ENCODE results near the gene NCBP1. TPM values are rescaled to one million over a fixed set of nuclear protein-coding genes. Genes with fewer than 3 reads are reported as not detected.
A peak's percentile ranks its signal among the peaks of the same experiment; 100 is the strongest.

Gene NCBP1
- total and polyA plus RNA-seq, 12 donors: 6.6 to 20.4 (median 15.2) TPM

DNA sequence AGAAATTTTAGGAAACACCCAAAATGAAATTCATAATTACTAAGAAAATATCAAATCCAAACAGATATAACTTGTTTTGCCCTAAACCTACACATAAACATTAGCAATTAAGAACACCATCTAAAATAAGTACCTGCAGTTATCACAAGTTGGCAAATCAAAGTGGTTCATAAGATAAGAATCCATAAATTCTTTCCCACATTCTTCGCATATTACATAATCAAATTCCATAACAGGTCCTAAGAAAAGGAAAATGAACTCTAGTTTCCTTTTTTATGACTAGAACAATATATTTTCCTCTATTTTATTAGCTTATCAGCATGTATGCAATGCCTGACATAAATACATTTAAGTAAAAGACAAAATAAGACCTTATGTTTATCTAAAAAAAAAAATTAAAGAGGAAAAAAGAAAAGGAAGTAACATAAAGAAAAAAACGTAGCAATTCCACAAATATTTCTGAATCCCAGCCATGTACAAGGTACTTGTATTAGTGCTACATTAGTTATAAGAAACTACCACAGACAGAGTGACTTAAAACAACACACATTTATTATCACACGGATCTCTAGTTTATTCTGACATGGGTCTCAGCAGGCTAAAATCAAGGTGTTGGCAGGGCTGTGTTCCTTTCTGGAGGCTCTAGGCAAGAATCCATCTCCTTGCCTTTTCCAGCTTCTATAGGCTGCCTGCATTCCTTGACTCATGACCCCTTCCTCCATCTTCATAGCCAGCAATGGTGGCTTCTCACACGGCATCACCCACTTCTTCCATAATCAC is 56.0 kb downstream of the NCBP1 start:
- DNase-seq: no peak
- Histone ChIP-seq H3K4me3 (no peak overlapping the region), H3K36me3 (peaks cover 0 to 92% (median 48%) of the 10 kb centered on the region in 9 donors), H3K27me3 (no peaks in the 10 kb centered on the region), H3K27ac (no peak overlapping the region), H3K4me1 (peaks cover 0 to 30% (median 17%) of the 10 kb centered on the region in 9 donors), H3K9me3 (no peaks in the 10 kb centered on the region)
- TF ChIP-seq, protein P1, sequence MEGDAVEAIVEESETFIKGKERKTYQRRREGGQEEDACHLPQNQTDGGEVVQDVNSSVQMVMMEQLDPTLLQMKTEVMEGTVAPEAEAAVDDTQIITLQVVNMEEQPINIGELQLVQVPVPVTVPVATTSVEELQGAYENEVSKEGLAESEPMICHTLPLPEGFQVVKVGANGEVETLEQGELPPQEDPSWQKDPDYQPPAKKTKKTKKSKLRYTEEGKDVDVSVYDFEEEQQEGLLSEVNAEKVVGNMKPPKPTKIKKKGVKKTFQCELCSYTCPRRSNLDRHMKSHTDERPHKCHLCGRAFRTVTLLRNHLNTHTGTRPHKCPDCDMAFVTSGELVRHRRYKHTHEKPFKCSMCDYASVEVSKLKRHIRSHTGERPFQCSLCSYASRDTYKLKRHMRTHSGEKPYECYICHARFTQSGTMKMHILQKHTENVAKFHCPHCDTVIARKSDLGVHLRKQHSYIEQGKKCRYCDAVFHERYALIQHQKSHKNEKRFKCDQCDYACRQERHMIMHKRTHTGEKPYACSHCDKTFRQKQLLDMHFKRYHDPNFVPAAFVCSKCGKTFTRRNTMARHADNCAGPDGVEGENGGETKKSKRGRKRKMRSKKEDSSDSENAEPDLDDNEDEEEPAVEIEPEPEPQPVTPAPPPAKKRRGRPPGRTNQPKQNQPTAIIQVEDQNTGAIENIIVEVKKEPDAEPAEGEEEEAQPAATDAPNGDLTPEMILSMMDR (IDR thresholded peaks at IDR 0.05): no peak
- no peak for ATAC-seq
- intact Hi-C loops (cut with DNase I): loop anchor here in 2 of 10 donors (5.0 kb wide), 2 partner anchors 47 to 52 kb away; no protein-coding TSS in a partner anchor
- WGBS, 2 donors: 58 to 63% methylated on average over 4 of the region's 4 CpGs

DNA sequence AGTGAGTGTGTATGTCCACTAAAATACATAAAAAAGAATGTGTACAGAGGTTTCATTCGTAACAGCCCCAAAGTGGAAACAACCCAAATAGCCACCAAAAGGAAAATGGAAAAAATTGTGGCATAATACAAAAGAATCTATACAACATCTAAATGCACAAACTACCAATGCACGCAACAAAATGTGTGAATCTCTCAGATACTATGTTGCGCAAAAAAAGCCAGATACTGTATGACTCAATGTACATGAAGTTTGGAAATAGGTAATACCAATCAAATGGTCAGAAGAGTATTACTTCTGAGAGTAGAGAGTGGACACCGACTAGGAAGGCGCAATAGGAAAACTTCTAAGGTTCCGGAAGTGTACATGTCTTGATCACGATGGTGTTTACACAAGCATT is 61.1 kb downstream of the NCBP1 start:
- no peaks in the 10 kb centered on the region for H3K27me3 ChIP-seq
- DNase-seq (no peak), ATAC-seq (no peak)
- peaks cover 4 to 43% (median 30%) of the 10 kb centered on the region in 9 donors for H3K4me1 ChIP-seq
- intact Hi-C loops (cut with DNase I): no loop called here
- peaks cover 0 to 40% (median 19%) of the 10 kb centered on the region in 9 donors for H3K36me3 ChIP-seq
- H3K9me3 ChIP-seq: no peaks in the 10 kb centered on the region
- WGBS, 2 donors: 91 to 93% methylated on average over 7 of the region's 7 CpGs
- TF ChIP-seq, protein P1 (IDR thresholded peaks at IDR 0.05): no peak
- peak overlapping the region in 1 of 10 donors; percentile 2 for H3K4me3 ChIP-seq
- H3K27ac ChIP-seq: no peak overlapping the region

DNA sequence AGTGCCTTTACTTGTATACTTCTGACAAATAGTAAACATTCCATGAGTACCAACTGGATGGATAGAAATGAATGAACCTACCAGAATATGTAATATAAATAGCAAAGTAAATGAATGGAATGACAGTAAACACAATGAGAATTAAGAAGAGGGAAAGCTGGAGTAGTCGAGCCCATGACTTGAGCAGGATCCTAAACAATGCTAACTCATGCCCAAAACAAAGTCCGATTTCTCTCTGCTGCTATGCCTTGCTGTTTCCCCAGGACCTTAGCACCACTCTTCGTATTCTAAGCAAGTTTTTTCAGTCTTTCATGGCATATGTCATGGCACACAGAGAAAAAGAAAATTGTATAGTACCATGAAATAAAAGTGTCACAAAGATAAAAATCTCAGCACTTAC is 61.8 kb downstream of the NCBP1 start:
- peaks cover 0 to 34% (median 19%) of the 10 kb centered on the region in 9 donors for H3K36me3 ChIP-seq
- DNase-seq: no peak
- peaks cover 0 to under 1% (median 0%) of the 10 kb centered on the region in 7 donors for H3K27me3 ChIP-seq
- no peaks in the 10 kb centered on the region for H3K9me3 ChIP-seq
- no peak for ATAC-seq
- intact Hi-C loops (cut with DNase I): no loop called here
- H3K27ac ChIP-seq: no peak overlapping the region
- 81 to 85% methylated on average over 3 of the region's 3 CpGs for WGBS, 2 donors
- TF ChIP-seq, protein P1 (IDR thresholded peaks at IDR 0.05): no peak
- H3K4me3 ChIP-seq: peak overlapping the region in 4 of 10 donors; percentile 79 to 93 (median 85)
- H3K4me1 ChIP-seq: peaks cover 4 to 40% (median 30%) of the 10 kb centered on the region in 9 donors

DNA sequence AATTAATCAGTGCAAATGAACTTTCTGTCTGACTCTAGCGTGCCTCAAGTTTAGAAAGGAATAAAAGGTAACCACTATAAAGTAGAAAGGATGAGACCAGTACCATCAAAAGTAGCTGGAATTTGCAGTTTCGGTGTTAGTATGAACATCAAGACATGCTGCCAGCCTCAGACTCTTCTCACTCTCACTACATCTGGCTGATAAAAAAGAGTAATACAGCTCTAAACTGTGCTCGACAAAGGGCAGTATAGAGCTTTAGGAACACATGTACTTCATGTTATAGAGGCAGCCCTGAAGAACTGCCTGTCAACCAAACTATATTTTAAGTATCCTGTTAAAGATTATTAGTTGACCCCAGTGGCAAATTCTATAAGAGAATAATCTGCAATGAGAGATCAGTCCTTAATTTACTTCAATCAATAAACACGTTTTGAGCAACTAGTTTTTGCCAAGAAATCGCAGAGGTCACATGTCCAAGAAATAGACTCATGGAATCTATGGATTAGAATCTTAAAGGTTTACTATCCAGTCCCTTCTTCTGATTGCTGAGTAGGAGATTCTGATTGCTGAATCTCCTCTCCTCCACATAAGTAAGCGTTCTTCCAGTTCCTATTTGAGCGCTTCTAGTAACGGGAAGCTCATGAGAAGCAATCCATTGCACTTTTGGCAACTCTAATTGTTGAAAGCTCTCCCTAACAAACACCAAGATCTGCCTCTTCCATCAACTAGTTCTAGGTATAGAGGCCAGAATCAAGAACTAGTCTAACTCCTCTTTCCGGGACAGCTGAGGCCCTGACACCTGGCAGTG is 62.6 kb downstream of the NCBP1 start:
- Histone ChIP-seq H3K9me3 (no peaks in the 10 kb centered on the region), H3K27me3 (peaks cover 0 to 5% (median 0%) of the 10 kb centered on the region in 7 donors), H3K4me1 (peaks cover 4 to 40% (median 30%) of the 10 kb centered on the region in 9 donors), H3K36me3 (peaks cover 0 to 26% (median 12%) of the 10 kb centered on the region in 9 donors), H3K4me3 (peak overlapping the region; percentile 68 to 93 (median 78)), H3K27ac (peak overlapping the region; percentile 79 to 96 (median 92))
- ATAC-seq: peak in 2 of 8 donors; percentile 9 to 17
- intact Hi-C loops (cut with DNase I): no loop called here
- TF ChIP-seq, protein P1 (IDR thresholded peaks at IDR 0.05): no peak
- no peak for DNase-seq
- 13 to 16% methylated on average over 9 of the region's 9 CpGs for WGBS, 2 donors

All from heart right ventricle (tissue), 16 donors.